Mesothelial cell of epicardium (in vitro differentiated cells): ENCODE measurements around the gene OLFML2A. TPM values are rescaled to one million over a fixed set of nuclear protein-coding genes. Genes with fewer than 3 reads are reported as not detected.

Experiments used
- DNase-seq, 2 experiments: peaks; one replicate each; pipeline ENCODE4 v3.0.0; 2021; ENCODE audit warnings: low spot score in 2 of 2; ENCODE audit not compliant: unreplicated experiment in 2 of 2
- H3K27ac Mint-ChIP-seq: 2 replicates; pipeline ENCODE4 v1.8.0; 2021; ENCODE audit warnings: mixed read lengths
- H3K27me3 Mint-ChIP-seq: 2 replicates; pipeline ENCODE4 v1.8.0; 2021; ENCODE audit warnings: low read depth, mixed read lengths
- H3K36me3 Mint-ChIP-seq: 2 replicates; pipeline ENCODE4 v1.8.0; 2021; ENCODE audit warnings: mixed read lengths
- H3K4me1 Mint-ChIP-seq: 2 replicates; pipeline ENCODE4 v1.8.0; 2021; ENCODE audit warnings: mixed read lengths
- H3K4me3 Mint-ChIP-seq: 2 replicates; pipeline ENCODE4 v1.8.0; 2021; ENCODE audit warnings: mild to moderate bottlenecking, moderate library complexity, mixed read lengths
- H3K9me3 Mint-ChIP-seq: 2 replicates; pipeline ENCODE4 v1.8.0; 2021; ENCODE audit warnings: mixed read lengths
- total RNA-seq: library from RNA; stranded (reverse); gene quantifications from 3 replicates; pipeline ENCODE4 v1.2.1, GENCODE V29; 2021
- TF ChIP-seq, protein P1 (sequence below): fragments of 200-600 bp; sonication (generic); IDR thresholded peaks from one replicate; pipeline ENCODE4 v1.5.0; 2021; ENCODE audit warnings: antibody characterized with exemption; ENCODE audit not compliant: unreplicated experiment

The OLFML2A gene
- total RNA-seq, 1 donor from 2014 or later = 37.4 TPM

DNA sequence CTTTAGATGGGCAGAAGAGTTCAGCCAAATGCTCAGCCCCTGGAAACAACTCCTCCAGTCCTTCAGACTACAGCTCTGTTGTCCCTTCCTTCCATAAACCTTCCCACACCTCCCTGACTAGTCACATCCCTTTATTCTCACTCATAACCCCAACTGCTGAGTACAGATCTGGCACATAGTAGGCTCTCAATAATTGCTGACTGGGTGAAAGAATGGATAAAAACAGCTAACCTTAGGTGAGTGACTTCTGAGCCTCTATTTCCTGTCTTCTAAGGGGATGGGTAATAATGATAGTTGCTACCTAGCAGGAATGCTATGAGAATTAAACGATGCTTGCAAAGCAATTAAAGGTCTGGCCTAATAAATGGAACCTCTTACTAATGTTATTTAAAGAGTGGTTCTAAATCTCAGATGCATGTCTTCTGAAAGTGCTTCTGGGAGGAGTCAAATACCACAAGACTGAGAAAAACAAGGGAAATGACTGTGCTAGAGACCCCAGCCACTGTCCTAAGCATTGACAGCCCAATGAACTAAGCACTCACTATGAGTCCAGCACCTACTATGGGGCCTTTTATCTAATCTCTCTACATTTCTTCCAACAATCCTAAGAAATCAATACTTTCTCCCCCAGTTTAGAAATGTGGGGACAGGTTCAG is 3.3 kb upstream of the OLFML2A start:
- Mint-ChIP-seq H3K36me3 (no peaks in the 10 kb centered on the region), H3K9me3 (no peaks in the 10 kb centered on the region), H3K27ac (no peak overlapping the region), H3K4me3 (no peak overlapping the region), H3K27me3 (peaks cover 25% of the 10 kb centered on the region), H3K4me1 (peaks cover 21% of the 10 kb centered on the region)
- DNase-seq = no peak
- TF ChIP-seq, protein P1, sequence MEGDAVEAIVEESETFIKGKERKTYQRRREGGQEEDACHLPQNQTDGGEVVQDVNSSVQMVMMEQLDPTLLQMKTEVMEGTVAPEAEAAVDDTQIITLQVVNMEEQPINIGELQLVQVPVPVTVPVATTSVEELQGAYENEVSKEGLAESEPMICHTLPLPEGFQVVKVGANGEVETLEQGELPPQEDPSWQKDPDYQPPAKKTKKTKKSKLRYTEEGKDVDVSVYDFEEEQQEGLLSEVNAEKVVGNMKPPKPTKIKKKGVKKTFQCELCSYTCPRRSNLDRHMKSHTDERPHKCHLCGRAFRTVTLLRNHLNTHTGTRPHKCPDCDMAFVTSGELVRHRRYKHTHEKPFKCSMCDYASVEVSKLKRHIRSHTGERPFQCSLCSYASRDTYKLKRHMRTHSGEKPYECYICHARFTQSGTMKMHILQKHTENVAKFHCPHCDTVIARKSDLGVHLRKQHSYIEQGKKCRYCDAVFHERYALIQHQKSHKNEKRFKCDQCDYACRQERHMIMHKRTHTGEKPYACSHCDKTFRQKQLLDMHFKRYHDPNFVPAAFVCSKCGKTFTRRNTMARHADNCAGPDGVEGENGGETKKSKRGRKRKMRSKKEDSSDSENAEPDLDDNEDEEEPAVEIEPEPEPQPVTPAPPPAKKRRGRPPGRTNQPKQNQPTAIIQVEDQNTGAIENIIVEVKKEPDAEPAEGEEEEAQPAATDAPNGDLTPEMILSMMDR = no peak

GRCh38 chr9:124774129-124774978 is 2.6 kb upstream of the OLFML2A start:
- H3K9me3 Mint-ChIP-seq = no peaks in the 10 kb centered on the region
- TF ChIP-seq, protein P1 = peak; percentile 94
- H3K36me3 Mint-ChIP-seq = no peaks in the 10 kb centered on the region
- DNase-seq = peak; percentile 73 to 93
- H3K4me3 Mint-ChIP-seq = peak overlapping the region; percentile 8
- H3K4me1 Mint-ChIP-seq = peaks cover 20% of the 10 kb centered on the region
- peaks cover 17% of the 10 kb centered on the region for H3K27me3 Mint-ChIP-seq
- peak overlapping the region; percentile 38 for H3K27ac Mint-ChIP-seq

GRCh38 chr9:124776618-124776953 is 347 bp upstream of the OLFML2A start:
- peaks cover 29% of the 10 kb centered on the region for H3K4me1 Mint-ChIP-seq
- no peak overlapping the region for H3K27ac Mint-ChIP-seq
- peaks cover 15% of the 10 kb centered on the region for H3K27me3 Mint-ChIP-seq
- DNase-seq = no peak
- no peaks in the 10 kb centered on the region for H3K9me3 Mint-ChIP-seq
- H3K36me3 Mint-ChIP-seq = no peaks in the 10 kb centered on the region
- H3K4me3 Mint-ChIP-seq = peak overlapping the region; percentile 72
- TF ChIP-seq, protein P1 = no peak

GRCh38 chr9:124778575-124779367 is 1.8 kb downstream of the OLFML2A start:
- no peaks in the 10 kb centered on the region for H3K9me3 Mint-ChIP-seq
- H3K36me3 Mint-ChIP-seq = no peaks in the 10 kb centered on the region
- peak overlapping the region; percentile 95 for H3K27ac Mint-ChIP-seq
- H3K27me3 Mint-ChIP-seq = peaks cover 15% of the 10 kb centered on the region
- H3K4me3 Mint-ChIP-seq = peak overlapping the region; percentile 44
- peak in 1 of 2 experiments; percentile 16 for DNase-seq
- TF ChIP-seq, protein P1 = no peak
- peaks cover 34% of the 10 kb centered on the region for H3K4me1 Mint-ChIP-seq

DNA sequence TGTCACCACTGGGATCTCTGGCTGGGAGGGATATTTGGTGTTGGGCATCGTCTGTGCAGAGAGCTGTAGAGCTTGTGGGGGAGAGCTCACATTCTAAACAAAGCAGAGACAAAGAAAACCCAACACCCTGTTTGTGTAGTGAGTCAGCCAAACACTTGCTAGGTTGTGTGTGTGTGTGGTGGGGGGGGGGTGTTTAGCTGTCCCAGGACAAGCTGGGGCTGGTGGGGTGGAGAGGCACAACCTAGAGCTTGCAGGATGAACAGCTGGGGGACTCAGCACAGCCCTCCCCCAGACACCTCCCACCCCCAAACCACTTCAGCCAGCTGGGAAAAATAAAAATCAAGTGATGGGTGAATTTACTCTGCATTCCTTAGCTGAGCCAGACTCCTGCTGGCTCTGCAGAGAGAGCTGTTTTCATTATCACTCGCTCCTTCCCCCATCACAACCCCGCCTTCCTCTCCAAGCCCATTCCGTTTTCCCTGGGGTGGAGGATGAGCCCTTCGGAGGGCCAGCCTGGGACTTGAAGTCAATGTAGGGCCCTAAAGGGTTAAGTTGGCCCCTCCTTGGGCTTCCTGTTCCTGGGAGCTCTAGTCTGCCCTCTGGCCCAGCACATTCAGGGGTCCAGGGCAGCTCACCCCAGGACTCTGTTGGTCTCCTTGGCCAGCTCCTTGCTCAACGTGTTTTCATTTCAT is 2.6 kb downstream of the OLFML2A start:
- peak overlapping the region; percentile 95 for H3K27ac Mint-ChIP-seq
- peaks cover 14% of the 10 kb centered on the region for H3K27me3 Mint-ChIP-seq
- TF ChIP-seq, protein P1 = no peak
- no peaks in the 10 kb centered on the region for H3K9me3 Mint-ChIP-seq
- peaks cover 33% of the 10 kb centered on the region for H3K4me1 Mint-ChIP-seq
- peak in 1 of 2 experiments; percentile 42 for DNase-seq
- H3K36me3 Mint-ChIP-seq = no peaks in the 10 kb centered on the region
- H3K4me3 Mint-ChIP-seq = peak overlapping the region; percentile 44
